ENCODE measurements around the gene AFF3. TPM values are rescaled to one million over a fixed set of nuclear protein-coding genes. Genes with fewer than 3 reads are reported as not detected.

AFF3 gene
- total and polyA plus RNA-seq, 10 of the 15 experiments (the other 5 are each of a cell fraction or from before 2014, with no cell fraction given): 0.26 to 5.5 (median 3.0) TPM

DNA sequence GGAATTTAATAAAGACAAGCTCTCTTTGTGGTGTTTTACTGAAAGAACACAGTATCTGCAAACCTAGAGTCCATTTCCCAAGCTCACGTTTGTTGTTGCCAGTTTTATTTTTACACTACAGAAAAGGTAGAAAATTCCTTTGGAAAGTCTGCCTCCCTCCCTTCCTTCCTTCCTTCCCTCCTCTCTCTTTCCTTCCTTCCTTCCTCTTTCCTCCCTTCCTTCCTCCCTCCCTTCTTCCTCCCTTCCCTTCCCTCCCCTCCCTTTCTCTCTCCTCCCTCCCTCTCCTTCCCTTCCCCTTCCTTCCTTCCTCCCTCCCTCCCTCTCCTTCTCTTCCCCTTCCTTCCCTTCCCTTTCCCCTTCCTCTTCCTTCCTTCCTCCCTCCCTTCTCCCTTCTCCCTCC, 516.2 kb downstream of the AFF3 start (continued):
- TF ChIP-seq, protein P1, sequence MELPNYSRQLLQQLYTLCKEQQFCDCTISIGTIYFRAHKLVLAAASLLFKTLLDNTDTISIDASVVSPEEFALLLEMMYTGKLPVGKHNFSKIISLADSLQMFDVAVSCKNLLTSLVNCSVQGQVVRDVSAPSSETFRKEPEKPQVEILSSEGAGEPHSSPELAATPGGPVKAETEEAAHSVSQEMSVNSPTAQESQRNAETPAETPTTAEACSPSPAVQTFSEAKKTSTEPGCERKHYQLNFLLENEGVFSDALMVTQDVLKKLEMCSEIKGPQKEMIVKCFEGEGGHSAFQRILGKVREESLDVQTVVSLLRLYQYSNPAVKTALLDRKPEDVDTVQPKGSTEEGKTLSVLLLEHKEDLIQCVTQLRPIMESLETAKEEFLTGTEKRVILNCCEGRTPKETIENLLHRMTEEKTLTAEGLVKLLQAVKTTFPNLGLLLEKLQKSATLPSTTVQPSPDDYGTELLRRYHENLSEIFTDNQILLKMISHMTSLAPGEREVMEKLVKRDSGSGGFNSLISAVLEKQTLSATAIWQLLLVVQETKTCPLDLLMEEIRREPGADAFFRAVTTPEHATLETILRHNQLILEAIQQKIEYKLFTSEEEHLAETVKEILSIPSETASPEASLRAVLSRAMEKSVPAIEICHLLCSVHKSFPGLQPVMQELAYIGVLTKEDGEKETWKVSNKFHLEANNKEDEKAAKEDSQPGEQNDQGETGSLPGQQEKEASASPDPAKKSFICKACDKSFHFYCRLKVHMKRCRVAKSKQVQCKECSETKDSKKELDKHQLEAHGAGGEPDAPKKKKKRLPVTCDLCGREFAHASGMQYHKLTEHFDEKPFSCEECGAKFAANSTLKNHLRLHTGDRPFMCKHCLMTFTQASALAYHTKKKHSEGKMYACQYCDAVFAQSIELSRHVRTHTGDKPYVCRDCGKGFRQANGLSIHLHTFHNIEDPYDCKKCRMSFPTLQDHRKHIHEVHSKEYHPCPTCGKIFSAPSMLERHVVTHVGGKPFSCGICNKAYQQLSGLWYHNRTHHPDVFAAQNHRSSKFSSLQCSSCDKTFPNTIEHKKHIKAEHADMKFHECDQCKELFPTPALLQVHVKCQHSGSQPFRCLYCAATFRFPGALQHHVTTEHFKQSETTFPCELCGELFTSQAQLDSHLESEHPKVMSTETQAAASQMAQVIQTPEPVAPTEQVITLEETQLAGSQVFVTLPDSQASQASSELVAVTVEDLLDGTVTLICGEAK (IDR thresholded peaks at IDR 0.05; ENCODE audit: borderline replicate concordance): no peak

DNA sequence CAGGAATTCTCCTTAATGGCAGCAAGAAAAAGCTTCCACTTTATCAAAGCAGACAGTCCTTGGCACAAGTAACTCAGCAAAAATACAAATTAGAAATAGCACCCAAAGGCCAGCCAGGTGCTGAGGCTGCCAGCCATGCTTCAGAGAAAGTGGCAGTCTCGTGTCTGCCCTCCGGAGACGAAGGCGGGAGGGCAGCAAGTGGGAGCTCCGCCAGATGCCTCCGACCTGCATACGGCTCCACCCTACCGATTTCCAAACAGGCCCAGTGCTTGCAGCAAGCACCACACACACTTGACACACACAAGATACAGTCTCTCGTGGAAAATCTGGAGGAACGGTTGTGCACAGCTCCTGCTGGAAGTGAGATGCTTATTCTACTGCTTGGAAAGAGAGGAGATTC, 517.7 kb downstream of the AFF3 start:
- CTCF ChIA-PET: interaction anchor here (1.0 kb wide), 1 partner anchor 9 kb away, joined by 4 read pairs; no protein-coding TSS in a partner anchor

More for the DNA sequence above, 517.7 kb downstream of the AFF3 start:
- FAIRE-seq (no peak), DNase-seq (ENCODE audit: low read depth, low spot score) (no peak), ATAC-seq (no peak)
- 64% methylated on average over 10 of the region's 10 CpGs for WGBS (ENCODE audit: insufficient coverage, insufficient replicate concordance, low lambda C conversion rate, missing lambda C conversion rate)
- ChIA-PET SMC1A (ENCODE audit: uncharacterized antibody, unreplicated experiment) (no interaction called here), RAD21 (ENCODE audit: unreplicated experiment) (no interaction called here), POLR2A (no interaction called here)
- no peak overlapping the region for H2AFZ ChIP-seq (ENCODE audit: control insufficient read depth, low read depth, low read length)
- in situ Hi-C loops (cut with MboI): no loop called here
- H3K27me3 ChIP-seq (replicated peaks in 1 of 2; ENCODE audit: control insufficient read depth in 2 of 2, insufficient read depth in 2 of 2, low read length in 1 of 2): no peaks in the 10 kb centered on the region
- no peak overlapping the region for H3K27ac ChIP-seq (ENCODE audit: control insufficient read depth, insufficient read depth)
- no peaks in the 10 kb centered on the region for H4K20me1 ChIP-seq (ENCODE audit: control insufficient read depth, insufficient read depth)
- H3K36me3 ChIP-seq (ENCODE audit: control insufficient read depth in 2 of 2, insufficient read depth in 2 of 2, low read length in 1 of 2): no peaks in the 10 kb centered on the region
- no peak for TF ChIP-seq RAD51 (IDR thresholded peaks at IDR 0.05)
- TF ChIP-seq KDM1A (IDR thresholded peaks at IDR 0.05; ENCODE audit: borderline replicate concordance): no peak
- TF ChIP-seq EED (IDR thresholded peaks at IDR 0.05; ENCODE audit: low read depth): no peak
- TF ChIP-seq NR2F1 (conservative IDR thresholded peaks at IDR 0.05): no peak
- no peaks in the 10 kb centered on the region for H3K79me2 ChIP-seq (ENCODE audit: control insufficient read depth, insufficient read depth, low read length)
- H3K4me1 ChIP-seq (ENCODE audit: control insufficient read depth, insufficient read depth, low read length): no peaks in the 10 kb centered on the region
- no peak overlapping the region for H3K4me3 ChIP-seq
- intact Hi-C loops (cut with micrococcal nuclease; ENCODE audit: unreplicated experiment): no loop called here
- no peak overlapping the region for H3K4me2 ChIP-seq (ENCODE audit: control insufficient read depth, insufficient read depth)
- BruUV-seq (replicated peaks): no TSS peak
- no peak overlapping the region for H3K9ac ChIP-seq (ENCODE audit: control insufficient read depth, insufficient read depth, low read length)
- H3K9me3 ChIP-seq (replicated peaks; ENCODE audit: control insufficient read depth, insufficient read depth, low read length): no peaks in the 10 kb centered on the region

Measured in GM12878 (cell line).